Activated naive CD4-positive, alpha-beta T cell treated with anti-CD3 and anti-CD28 coated beads, Interleukin-2, amount 50 U/mL, for 16 hours (primary cell): ENCODE results near the gene DHDDS.

Experiments used
- DNase-seq: peaks from one replicate; pipeline ENCODE4 v3.0.0-alpha.2; 2020

DHDDS gene

GRCh38 chr1:26418865-26419349, 13.2 kb upstream of the DHDDS start:
- DNase-seq: no peak

DNA sequence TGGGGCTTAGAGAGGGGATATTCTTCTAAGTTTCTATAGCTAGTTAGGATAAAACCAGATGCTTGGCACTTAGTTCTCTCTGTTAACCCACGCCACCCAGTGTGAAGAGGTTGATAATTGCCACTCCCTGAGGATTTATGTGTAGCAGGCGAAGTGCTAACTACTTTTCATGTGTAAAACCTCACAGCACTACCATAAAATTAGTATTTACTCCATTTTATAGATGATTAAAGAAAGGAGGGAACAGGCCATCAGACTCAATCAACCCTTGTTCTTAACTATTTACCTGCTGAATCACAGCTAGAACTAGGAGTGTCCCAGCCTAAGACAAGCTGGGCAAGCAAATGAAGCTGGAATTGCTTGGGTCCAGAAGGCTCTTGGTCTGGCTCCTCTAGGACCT, 12.6 kb upstream of the DHDDS start:
- DNase-seq: no peak

GRCh38 chr1:26429721-26430120, 2.4 kb upstream of the DHDDS start:
- no peak for DNase-seq

- DNase-seq: no peak
Measured at GRCh38 chr1:26432793-26433192, 672 bp downstream of the DHDDS start.

DNA sequence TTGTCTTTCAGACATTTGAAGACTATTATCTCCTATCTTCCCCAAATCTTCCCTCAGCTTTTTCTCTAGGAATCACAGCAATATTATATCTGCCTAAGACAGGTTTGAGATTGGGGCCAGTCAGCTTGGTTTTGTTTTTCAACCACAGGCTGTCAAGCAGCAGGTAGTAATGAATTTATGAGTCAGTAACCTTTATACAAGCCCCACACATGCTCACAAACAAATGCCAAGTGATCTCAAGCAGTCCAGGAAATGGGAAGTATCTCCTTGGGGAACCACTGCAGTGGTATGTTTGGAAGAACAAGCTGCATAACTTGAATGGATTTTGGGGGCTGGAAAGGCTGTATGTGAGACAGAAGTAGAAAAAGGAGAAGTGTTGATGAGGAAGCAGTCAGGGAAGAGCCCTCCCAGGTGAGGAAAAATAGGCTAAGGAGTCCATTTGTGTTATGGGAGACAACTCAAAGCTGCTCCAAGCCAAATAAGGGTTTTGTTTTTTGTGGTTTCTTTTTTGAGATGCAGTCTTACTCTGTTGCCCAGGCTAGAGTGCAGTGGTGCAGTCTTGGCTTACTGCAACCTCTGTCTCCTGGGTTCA, 2.1 kb downstream of the DHDDS start:
- no peak for DNase-seq

- no peak for DNase-seq
Measured at GRCh38 chr1:26438041-26438440, 5.9 kb downstream of the DHDDS start.

DNA sequence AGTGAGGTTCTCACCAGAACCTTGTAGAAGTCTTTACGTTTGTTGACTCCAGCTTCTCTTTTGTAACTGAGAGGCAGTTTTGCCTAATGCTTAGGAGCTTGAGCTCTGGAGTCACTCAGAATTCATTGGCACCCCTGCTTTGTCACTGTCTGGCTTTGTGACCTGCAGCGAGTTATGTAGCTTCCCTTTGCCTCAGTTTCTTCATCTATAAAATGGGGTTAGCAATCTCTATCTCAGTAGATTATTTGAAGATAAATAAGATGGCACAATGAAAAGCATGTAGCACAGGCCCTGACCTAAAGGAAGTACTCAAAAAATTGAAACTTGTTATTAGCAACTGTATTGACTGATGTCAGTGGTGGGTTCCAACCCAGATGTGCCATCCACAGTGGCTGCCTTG, 8.1 kb downstream of the DHDDS start:
- DNase-seq: no peak

GRCh38 chr1:26449868-26450267, 17.7 kb downstream of the DHDDS start:
- no peak for DNase-seq

DNA sequence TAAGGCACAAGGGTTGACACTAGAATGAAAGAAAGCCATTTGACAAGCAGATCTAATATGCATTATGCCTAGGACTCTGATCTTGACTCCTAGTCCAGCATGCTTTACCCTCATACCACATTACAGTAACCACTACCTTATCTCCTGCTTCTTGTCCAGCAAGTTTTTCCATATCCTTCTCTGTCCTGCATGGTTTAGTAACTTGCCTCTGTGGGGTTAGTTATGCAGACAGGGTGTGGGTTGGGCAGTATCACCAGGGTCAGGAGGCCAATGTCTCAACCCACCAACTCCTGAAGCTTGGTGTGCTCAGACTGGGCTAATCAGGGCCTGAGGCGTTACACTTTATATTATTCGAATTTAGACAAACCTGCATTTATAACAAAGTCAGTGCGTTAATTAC, 18.8 kb downstream of the DHDDS start:
- no peak for DNase-seq

DNA sequence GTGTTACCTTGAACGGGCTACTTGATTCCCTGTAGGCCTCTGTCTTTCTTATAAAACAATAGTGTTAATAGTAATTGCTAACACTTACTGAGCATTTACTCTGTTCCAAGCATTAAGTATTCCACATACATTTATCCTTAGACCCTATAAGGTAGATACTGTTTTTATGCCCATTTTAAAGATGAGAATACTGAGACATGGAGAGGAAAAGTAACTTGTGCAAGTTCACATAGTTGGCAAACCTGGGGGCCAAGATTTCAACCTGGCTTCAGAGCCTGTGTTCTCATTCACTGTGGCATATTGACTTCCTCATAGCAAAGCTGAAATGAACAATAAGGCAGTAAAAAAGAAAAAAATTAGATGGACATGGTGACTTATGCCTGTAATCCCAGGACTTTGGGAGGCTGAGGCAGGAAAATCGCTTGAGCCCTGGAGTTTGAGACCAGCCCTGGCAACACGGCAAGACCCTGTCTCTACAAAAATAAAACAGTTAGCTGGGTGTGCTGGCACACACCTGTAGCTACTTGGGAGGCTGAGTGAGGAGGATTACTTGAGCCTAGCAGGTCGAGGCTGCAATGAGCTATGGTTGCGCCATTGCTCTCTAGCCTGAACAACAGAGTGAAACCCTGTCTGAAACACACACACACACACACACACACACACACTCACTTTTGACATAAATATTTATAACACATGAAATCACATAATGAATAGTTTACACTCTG, 20.5 kb downstream of the DHDDS start:
- DNase-seq: no peak

DNA sequence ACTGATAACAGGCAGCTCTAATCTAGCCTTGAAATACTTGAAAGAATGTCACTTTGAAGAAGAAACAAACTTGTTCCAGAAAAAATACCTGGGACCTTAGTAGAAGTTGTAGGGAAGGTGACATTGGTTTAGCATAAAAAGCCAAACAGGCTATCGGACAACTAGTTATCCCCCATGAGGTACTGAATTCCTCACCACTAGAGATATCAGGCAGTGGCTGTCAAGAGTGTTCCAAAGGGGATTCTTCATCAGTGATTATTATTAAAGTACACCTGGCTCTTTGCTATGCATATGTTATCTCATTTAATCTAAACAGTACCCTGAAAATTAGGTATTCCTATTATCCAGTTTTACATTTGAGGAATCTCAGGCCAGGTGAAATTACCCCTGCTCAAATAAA, 27.0 kb downstream of the DHDDS start:
- no peak for DNase-seq

DNA sequence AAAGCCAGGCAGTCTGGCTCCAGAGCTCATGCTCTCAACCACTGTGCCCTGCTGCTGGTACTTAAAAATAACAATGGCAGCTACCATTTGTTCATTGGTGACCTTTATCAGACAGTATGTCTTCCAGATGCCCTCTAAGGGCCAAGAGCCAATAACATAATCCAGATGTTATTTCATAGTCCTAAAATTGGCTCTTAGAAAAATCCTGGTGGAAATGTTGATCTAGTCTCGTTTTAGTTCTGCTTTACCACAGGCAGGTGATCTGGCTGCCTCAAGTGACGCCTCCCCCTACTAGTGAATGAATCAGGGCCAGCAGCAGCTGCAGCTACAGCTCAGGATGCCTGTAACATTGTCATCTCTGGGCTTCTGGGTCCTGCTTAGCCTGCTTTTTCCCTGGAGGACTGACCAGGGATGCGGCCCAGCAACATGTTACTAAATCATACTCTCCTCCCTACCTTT, 27.5 kb downstream of the DHDDS start:
- no peak for DNase-seq

DNA sequence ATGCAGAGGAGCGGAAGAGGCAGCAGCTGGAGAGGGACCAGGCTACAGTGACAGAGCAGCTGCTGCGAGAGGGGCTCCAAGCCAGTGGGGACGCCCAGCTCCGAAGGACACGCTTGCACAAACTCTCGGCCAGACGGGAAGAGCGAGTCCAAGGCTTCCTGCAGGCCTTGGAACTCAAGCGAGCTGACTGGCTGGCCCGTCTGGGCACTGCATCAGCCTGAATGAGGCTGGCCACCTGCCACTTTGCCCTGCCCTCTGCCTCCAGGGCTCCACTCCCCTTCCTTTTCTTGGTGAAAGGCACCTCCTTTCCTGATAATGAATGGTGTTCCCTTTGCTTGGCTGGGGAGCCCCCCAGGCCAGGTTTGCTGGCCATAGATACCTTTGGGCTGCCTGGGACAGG, 36.8 kb downstream of the DHDDS start:
- no peak for DNase-seq

- DNase-seq: no peak
Measured at GRCh38 chr1:26469558-26469957, 37.4 kb downstream of the DHDDS start.

GRCh38 chr1:26470878-26471497, 38.9 kb downstream of the DHDDS start:
- DNase-seq: no peak

DNA sequence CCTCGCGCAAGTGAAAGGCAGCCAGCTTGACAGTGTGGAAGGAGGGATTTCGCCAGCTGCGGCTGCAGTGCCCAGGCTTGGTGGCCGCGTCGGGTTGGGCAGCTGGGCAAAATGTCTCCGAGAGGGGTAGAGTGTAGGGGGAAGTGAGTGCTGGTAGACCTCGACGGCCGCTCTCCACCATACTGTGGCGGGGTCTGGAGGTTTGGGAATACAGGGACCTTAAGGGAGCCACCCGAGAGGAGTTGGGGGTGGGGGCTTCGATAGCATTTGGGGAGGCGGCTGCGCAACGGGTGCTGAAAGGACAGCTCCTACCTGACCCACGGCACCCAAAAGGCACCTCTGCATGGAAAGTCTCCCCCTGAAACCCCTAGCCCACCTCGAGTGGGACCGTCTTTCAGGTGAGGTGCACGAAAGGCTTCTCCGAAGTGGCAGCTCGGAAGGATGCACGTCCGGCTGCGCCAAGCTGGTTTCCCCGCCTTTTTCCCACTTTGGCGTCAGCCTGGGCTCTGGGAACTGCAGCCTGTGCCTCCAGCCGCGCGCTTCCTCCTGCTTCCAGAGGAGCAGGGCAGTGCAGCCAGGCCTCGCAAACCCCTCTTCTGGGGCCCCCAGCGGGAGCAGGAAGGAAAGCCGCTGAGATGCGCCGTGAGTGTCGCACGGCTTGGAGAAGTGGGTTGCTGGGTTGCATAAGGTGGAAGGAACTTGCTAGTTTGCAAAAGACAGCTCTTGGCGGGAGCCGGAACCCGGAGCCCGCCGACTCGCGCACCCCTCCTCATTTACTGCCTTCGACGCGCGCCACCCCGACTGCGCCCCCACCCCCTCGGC, 39.6 kb downstream of the DHDDS start:
- peak; percentile 32 for DNase-seq

- peak; percentile 93 for DNase-seq
Measured at GRCh38 chr1:26472320-26472900, 40.3 kb downstream of the DHDDS start, which contains the start of gene HMGN2. TSS of gene HMGN2 (plus strand) at chr1:26472440. CDS start at chr1:26472613, 173 bp downstream.

DNA sequence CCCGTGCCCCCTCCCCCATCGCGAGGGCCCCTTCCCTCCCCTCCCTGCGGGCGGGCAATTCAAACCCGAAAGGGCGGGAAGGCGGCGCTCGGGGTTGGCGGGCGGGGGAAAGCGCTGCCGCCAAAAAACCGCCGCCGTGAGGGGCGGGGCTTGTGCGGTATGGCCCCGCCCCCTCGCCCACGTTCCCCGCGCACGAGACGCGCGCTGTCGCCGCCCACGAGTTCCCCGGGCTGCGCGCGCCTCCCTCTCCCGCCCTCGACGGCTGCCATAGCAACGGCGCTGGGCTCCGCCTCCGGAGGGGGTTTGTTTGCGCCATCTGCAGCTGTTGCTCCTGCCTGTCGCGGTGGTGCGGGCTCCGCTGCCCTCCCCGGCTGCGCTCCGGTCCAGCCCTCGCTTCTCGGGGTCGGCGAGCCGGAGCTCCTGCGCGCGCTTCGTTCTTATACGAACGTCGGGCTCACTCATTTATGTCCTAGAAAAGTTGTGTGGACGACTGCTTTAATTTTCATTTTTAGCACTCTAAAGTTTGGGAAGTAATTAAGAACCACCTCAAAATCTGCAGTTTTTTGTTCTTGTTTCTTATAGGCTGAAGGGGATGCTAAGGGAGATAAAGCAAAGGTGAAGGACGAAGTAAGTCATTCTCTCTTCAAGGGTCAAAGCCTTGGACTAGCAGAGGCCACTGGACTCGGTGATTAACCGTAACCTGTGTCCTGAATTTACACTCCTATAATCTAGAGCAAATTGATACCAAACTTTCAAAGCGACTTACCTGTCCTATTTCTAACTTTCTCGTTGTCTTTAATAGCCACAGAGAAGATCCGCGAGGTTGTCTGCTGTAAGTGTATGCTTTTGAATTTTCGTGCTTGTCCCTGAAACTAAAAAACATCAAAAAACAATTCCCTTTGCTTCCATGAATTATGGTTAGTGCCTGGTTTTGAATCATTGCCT, 41.1 kb downstream of the DHDDS start:
- peak; percentile 94 for DNase-seq

DNA sequence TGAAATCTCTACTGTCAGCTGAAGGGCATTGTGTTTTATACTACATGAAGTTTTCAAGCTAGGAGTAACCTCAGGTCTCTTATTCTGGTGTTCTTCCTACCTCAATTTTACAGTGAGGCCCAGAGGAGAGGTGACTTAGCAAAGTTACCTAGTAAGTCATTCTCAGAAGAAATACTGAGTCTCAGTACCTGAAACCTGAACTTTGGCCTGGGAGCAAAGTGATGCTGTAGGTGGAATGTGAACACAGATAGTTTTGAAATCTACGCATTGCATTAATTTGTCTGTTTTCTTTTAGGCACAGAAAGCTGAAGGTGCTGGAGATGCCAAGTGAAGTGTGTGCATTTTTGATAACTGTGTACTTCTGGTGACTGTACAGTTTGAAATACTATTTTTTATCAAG, 42.7 kb downstream of the DHDDS start:
- no peak for DNase-seq

DNA sequence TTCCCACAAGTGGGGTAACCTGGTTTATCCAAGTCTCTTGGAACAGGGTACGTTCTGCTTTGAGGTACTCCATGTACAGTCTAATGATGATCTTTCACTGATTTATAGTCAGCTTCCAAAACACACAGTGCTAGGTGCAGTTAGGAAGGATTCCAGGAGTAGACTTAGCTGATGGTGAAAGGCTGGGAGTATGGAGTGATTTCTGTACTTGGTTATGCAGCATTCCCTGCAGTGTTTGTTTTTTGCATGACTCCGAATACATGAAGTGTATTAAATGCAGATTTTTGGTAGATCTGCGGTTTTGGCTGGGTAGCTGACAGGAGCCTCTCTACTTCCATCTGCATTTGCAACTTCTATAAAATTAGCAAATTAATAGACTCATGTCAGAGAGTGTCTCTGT, 43.9 kb downstream of the DHDDS start:
- DNase-seq: no peak

- DNase-seq: no peak
Measured at GRCh38 chr1:26476958-26477357, 44.8 kb downstream of the DHDDS start.
